NCI-H1092 treated with DMSO at 0.1 percent for 48 hours (cell line): ENCODE data around the gene PSMD14.
"Not testable (repeated sequence)": the region's sequence is repeated elsewhere in the genome, so short reads cannot be mapped to it uniquely, and the experiment has no call there.

Experiments used
- DNase-seq: peaks from one replicate; lab custom pipeline; 2025; lab: John Stamatoyannopoulos, UW

The PSMD14 gene

GRCh38 chr2:161335626-161336025 is 27.4 kb downstream of the PSMD14 start:
- no peak for DNase-seq

- DNase-seq: no peak
These were observed 29.0 kb downstream of the PSMD14 start for GRCh38 chr2:161337247-161337646.

GRCh38 chr2:161339532-161339931 is 31.3 kb downstream of the PSMD14 start:
- DNase-seq: not testable (repeated sequence)

- not testable (repeated sequence) for DNase-seq
These were observed 32.7 kb downstream of the PSMD14 start for GRCh38 chr2:161340930-161341413.

GRCh38 chr2:161343235-161343634 is 35.0 kb downstream of the PSMD14 start:
- DNase-seq: no peak

- no peak for DNase-seq
These were observed 36.5 kb downstream of the PSMD14 start for GRCh38 chr2:161344692-161345091.

- no peak for DNase-seq
These were observed 43.5 kb downstream of the PSMD14 start for GRCh38 chr2:161351678-161352077.

- DNase-seq: no peak
These were observed 44.5 kb downstream of the PSMD14 start for GRCh38 chr2:161352719-161353118.

GRCh38 chr2:161353543-161353942 is 45.3 kb downstream of the PSMD14 start:
- no peak for DNase-seq

GRCh38 chr2:161354106-161354505 is 45.9 kb downstream of the PSMD14 start:
- DNase-seq: no peak

GRCh38 chr2:161355106-161355505 is 46.9 kb downstream of the PSMD14 start:
- DNase-seq: no peak

- DNase-seq: no peak
These were observed 47.8 kb downstream of the PSMD14 start for GRCh38 chr2:161355983-161356382.

- no peak for DNase-seq
These were observed 48.9 kb downstream of the PSMD14 start for GRCh38 chr2:161357097-161357496.

GRCh38 chr2:161358838-161359237 is 50.6 kb downstream of the PSMD14 start:
- DNase-seq: no peak

GRCh38 chr2:161360095-161360654 is 52.0 kb downstream of the PSMD14 start:
- not testable (repeated sequence) for DNase-seq

GRCh38 chr2:161362568-161363166 is 54.4 kb downstream of the PSMD14 start:
- DNase-seq: no peak

GRCh38 chr2:161367675-161368074 is 59.5 kb downstream of the PSMD14 start:
- no peak for DNase-seq

GRCh38 chr2:161369311-161369710 is 61.1 kb downstream of the PSMD14 start:
- DNase-seq: no peak

GRCh38 chr2:161370981-161371380 is 62.8 kb downstream of the PSMD14 start:
- DNase-seq: no peak

GRCh38 chr2:161371869-161372268 is 63.6 kb downstream of the PSMD14 start:
- DNase-seq: no peak

- DNase-seq: no peak
These were observed 65.7 kb downstream of the PSMD14 start for GRCh38 chr2:161373942-161374341.

GRCh38 chr2:161374446-161374845 is 66.2 kb downstream of the PSMD14 start:
- no peak for DNase-seq

GRCh38 chr2:161379740-161380139 is 71.5 kb downstream of the PSMD14 start:
- DNase-seq: no peak

- no peak for DNase-seq
These were observed 73.3 kb downstream of the PSMD14 start for GRCh38 chr2:161381546-161381945.
